K562 (cell line): ENCODE results near the gene PPM1H. TPM values are rescaled to one million over a fixed set of nuclear protein-coding genes. Genes with fewer than 3 reads are reported as not detected.

Source experiments
- ATAC-seq: fragments of 200-7000 bp; cut with Tn5 transposase; 3 replicates; pipeline ENCODE4 v1.9.1; 2020; ENCODE audit warnings: moderate library complexity
- BruUV-seq: library from RNA; stranded (reverse); fragments of 400-500 nt; replicated peaks from 2 replicates; lab custom pipeline; 2021; lab: Mats Ljungman, UMichigan
- CTCF ChIA-PET: fragments of 300-600 bp; formaldehyde crosslinking; extraction: SDS; loops from one replicate; lab custom pipeline; 2021; ENCODE audit warnings: low intra/inter-chr PET ratio; lab: Yijun Ruan, JAX
- POLR2A ChIA-PET: fragments of 300-600, 350-650 bp; sonication (Branson Sonifier 250); formaldehyde crosslinking; extraction: SDS; loops from one replicate; lab custom pipeline; 2021; ENCODE audit warnings: antibody characterized with exemption, inconsistent platforms; lab: Yijun Ruan, JAX
- DNase-seq, 4 experiments: peaks; one replicate each; pipeline versions ENCODE4 v3.0.0 to v3.0.0-alpha.2; 2011 to 2018; ENCODE audit warnings: low spot score in 3 of 4, mixed read lengths in 3 of 4; ENCODE audit errors: extremely low read depth in 1 of 4
- FAIRE-seq: peaks from 2 replicates; lab custom pipeline; 2011; peaks lifted over from hg19 to GRCh38; lab: Jason Lieb, UNC
- H2AFZ ChIP-seq: 2 replicates; pipeline ENCODE4 v1.6.0; 2011; ENCODE audit warnings: low read depth, low read length, control low read depth, inconsistent platforms
- H3K27ac ChIP-seq: fragments of 200-600 bp; 3 replicates; pipeline ENCODE4 v1.8.0; 2011; ENCODE audit warnings: low read depth, mild to moderate bottlenecking, control low read depth, inconsistent platforms, low read length, moderate library complexity, mixed read lengths; ENCODE audit errors: extremely low read depth
- H3K27me3 ChIP-seq, 2 experiments: fragments of 300-600 bp in 1 of 2; 2 replicates in 1 of 2; 3 replicates in 1 of 2; pipeline versions ENCODE4 v1.6.0 to v1.8.0; 2011; ENCODE audit warnings: inconsistent platforms in 2 of 2, low read length in 2 of 2, mild to moderate bottlenecking in 1 of 2, mixed read lengths in 1 of 2, moderate library complexity in 1 of 2; ENCODE audit not compliant: control insufficient read depth in 2 of 2, insufficient read depth in 2 of 2
- H3K36me3 ChIP-seq: fragments of 300-600 bp; 3 replicates; pipeline ENCODE4 v1.8.0; 2011; ENCODE audit warnings: mild to moderate bottlenecking, low read length, inconsistent platforms; ENCODE audit not compliant: control insufficient read depth, insufficient read depth
- H3K4me1 ChIP-seq, 2 experiments: fragments of 200-600 bp in 1 of 2; replicated peaks in 1 of 2; 2 replicates in 1 of 2; 3 replicates in 1 of 2; pipeline versions ENCODE4 v1.5.1 to v1.8.0; 2011; ENCODE audit warnings: inconsistent platforms in 2 of 2, low read length in 2 of 2, mild to moderate bottlenecking in 1 of 2, mixed read lengths in 1 of 2, moderate library complexity in 1 of 2; ENCODE audit not compliant: control insufficient read depth in 2 of 2, insufficient read depth in 2 of 2
- H3K4me2 ChIP-seq: 2 replicates; pipeline ENCODE4 v1.6.1; 2011; ENCODE audit warnings: low read length, control low read depth, inconsistent platforms, mixed read lengths; ENCODE audit not compliant: insufficient read depth
- H3K4me3 ChIP-seq: fragments of 200-600 bp; sonication (generic), shearing (Covaris generic); 2 replicates; pipeline ENCODE4 v1.5.1; 2016; ENCODE audit warnings: control low read depth, inconsistent platforms
- H3K79me2 ChIP-seq: fragments of 200-600 bp; 3 replicates; pipeline ENCODE4 v1.8.0; 2011; ENCODE audit warnings: low read length, inconsistent platforms; ENCODE audit not compliant: control insufficient read depth, insufficient read depth
- H3K9ac ChIP-seq, 2 experiments: 2 replicates each; pipeline versions ENCODE4 v1.6.0 to v1.6.1; 2011; ENCODE audit warnings: low read depth in 2 of 2, low read length in 2 of 2, control low read depth in 1 of 2, inconsistent platforms in 1 of 2, mild to moderate bottlenecking in 1 of 2, mixed read lengths in 1 of 2; ENCODE audit not compliant: insufficient read depth in 1 of 2
- H3K9me1 ChIP-seq: one replicate; pipeline ENCODE4 v1.6.0; 2011; ENCODE audit warnings: inconsistent platforms, mild to moderate bottlenecking, low read length, moderate library complexity; ENCODE audit not compliant: control insufficient read depth, insufficient read depth
- H3K9me3 ChIP-seq: replicated peaks from 2 replicates; pipeline ENCODE4 v1.5.1; 2011; ENCODE audit warnings: low read depth, low read length, inconsistent platforms; ENCODE audit not compliant: control insufficient read depth, insufficient read depth
- H4K20me1 ChIP-seq: replicated peaks from 2 replicates; pipeline ENCODE4 v1.6.1; 2011; ENCODE audit warnings: low read length, inconsistent platforms, mixed read lengths; ENCODE audit not compliant: control insufficient read depth, insufficient read depth
- ARID3B ChIP-seq: fragments of 250-450 bp; sonication (Bioruptor Pico); IDR thresholded peaks from 2 replicates; pipeline ENCODE4 v1.4.0; 2020; ENCODE audit warnings: borderline replicate concordance
- ARNT ChIP-seq, 2 experiments: fragments of 450-650 bp; IDR thresholded peaks; 2 replicates each; pipeline ENCODE4 v1.6.1; 2016; ENCODE audit warnings: mild to moderate bottlenecking in 1 of 2
- BRD9 ChIP-seq: fragments of 450-650 bp; IDR thresholded peaks from 2 replicates; pipeline ENCODE4 v1.6.1; 2018; ENCODE audit warnings: low read depth; ENCODE audit not compliant: partially characterized antibody
- CTCFL ChIP-seq: IDR thresholded peaks from 2 replicates; pipeline ENCODE4 v1.6.1; 2011; ENCODE audit warnings: borderline replicate concordance, low read depth, mild to moderate bottlenecking, moderate library complexity, low read length; ENCODE audit not compliant: insufficient read depth, poor library complexity, severe bottlenecking
- ETV1 ChIP-seq: fragments of 450-650 bp; conservative IDR thresholded peaks from 2 replicates; pipeline ENCODE4 v1.6.1; 2016; ENCODE audit warnings: missing genetic modification characterization, control low read depth, low read depth, missing compliant biosample characterization
- MCM7 ChIP-seq, 2 experiments: fragments of 450-650 bp; IDR thresholded peaks; 2 replicates each; pipeline ENCODE4 v1.6.1; 2016 to 2018
- SOX6 ChIP-seq: fragments of 450-650 bp; IDR thresholded peaks from 2 replicates; pipeline ENCODE4 v1.6.1; 2014; ENCODE audit warnings: mild to moderate bottlenecking
- TARDBP ChIP-seq: fragments of 450-650 bp; IDR thresholded peaks from 2 replicates; pipeline ENCODE4 v1.6.1; 2016
- ZNF165 ChIP-seq: fragments of 250-450 bp; sonication (Bioruptor Pico); IDR thresholded peaks from 2 replicates; pipeline ENCODE4 v1.4.0; 2020; ENCODE audit warnings: borderline replicate concordance
- ZNF511 ChIP-seq: sonication (generic); formaldehyde crosslinking; IDR thresholded peaks from 2 replicates; pipeline ENCODE4 v1.8.0; 2022; ENCODE audit warnings: mild to moderate bottlenecking, missing genetic modification reagents
- ZNF592 ChIP-seq: fragments of 450-650 bp; IDR thresholded peaks from 2 replicates; pipeline ENCODE4 v1.6.1; 2017; ENCODE audit warnings: antibody characterized with exemption, mild to moderate bottlenecking
- ZNF699 ChIP-seq: fragments of 250-450 bp; sonication (Bioruptor Pico); IDR thresholded peaks from 2 replicates; pipeline ENCODE4 v1.8.0; 2021; ENCODE audit warnings: mild to moderate bottlenecking, moderate library complexity; ENCODE audit not compliant: insufficient replicate concordance
- WGBS: fragments of 100-300 bp; shearing (Covaris generic); methylation state at CpG from one replicate; pipeline ENCODE4 v1.1.6; 2016; ENCODE audit warnings: low coverage, mixed read lengths; ENCODE audit not compliant: insufficient coverage; ENCODE audit errors: missing lambda C conversion rate; 5-methylcytosine and 5-hydroxymethylcytosine counted together
- in situ Hi-C: fragments of 300-500 bp; cut with MboI; formaldehyde crosslinking; loops from 4 replicates; pipeline ENCODE4 v1.15.0; 2018; ENCODE audit warnings: inconsistent platforms, mixed read lengths
- intact Hi-C: fragments of 100-400 bp; cut with micrococcal nuclease; formaldehyde crosslinking; loops from 2 replicates; pipeline ENCODE4 v1.14.2; 2022
- polyA plus RNA-seq, 8 experiments: library from polyadenylated mRNA; depleted of rRNA in 4 of 8; stranded (reverse) in 5 of 8; unstranded in 3 of 8; fragments of >200 nt; fragmentation: Nextera tagmentation in 2 of 8; fragmentation: Illumina TruSeq in 1 of 8; extraction: Ambion mirVana in 2 of 8; extraction: Trizol in 1 of 8; gene quantifications; 2 replicates each; pipeline versions ENCODE4 v1.2.1 to v1.2.3, GENCODE V29; 2011 to 2014; ENCODE audit warnings: inconsistent platforms in 1 of 8, missing spikeins in 1 of 8
- total RNA-seq, 7 experiments: library from RNA; depleted of rRNA in 6 of 7; stranded (reverse); fragments of >200 nt in 6 of 7; fragmentation: Illumina TruSeq in 2 of 7; extraction: Trizol in 2 of 7; gene quantifications; 2 replicates each; pipeline versions ENCODE4 v1.2.1 to v1.2.3, GENCODE V29; 2011 to 2021; ENCODE audit warnings: low replicate concordance in 1 of 7

The PPM1H gene
- total and polyA plus RNA-seq, 9 of the 15 experiments (the other 6 are each of a cell fraction or from before 2014, with no cell fraction given), result 5.3 to 29.3 (median 11.3) TPM

- no peaks in the 10 kb centered on the region for H4K20me1 ChIP-seq
- CTCF ChIA-PET, result no interaction called here
- H3K27ac ChIP-seq, result no peak overlapping the region
- no peaks in the 10 kb centered on the region for H3K36me3 ChIP-seq
- ATAC-seq (no peak), DNase-seq (no peak), FAIRE-seq (no peak)
- H3K27me3 ChIP-seq, result no peaks in the 10 kb centered on the region
- WGBS, result 29% methylated on average over 6 of the region's 8 CpGs
- H3K79me2 ChIP-seq, result no peaks in the 10 kb centered on the region
- POLR2A ChIA-PET, result interaction anchor here (0.6 to 1.0 kb wide), 2 partner anchors 12 to 132 kb away, joined by 3 to 5 read pairs; no protein-coding TSS in a partner anchor
- H3K9me3 ChIP-seq, result no peaks in the 10 kb centered on the region
- no peaks in the 10 kb centered on the region for H3K9me1 ChIP-seq
- no peak overlapping the region for H3K4me3 ChIP-seq
- intact Hi-C loops (no loop called here), in situ Hi-C loops (no loop called here)
- no peak overlapping the region for H2AFZ ChIP-seq
- TF ChIP-seq ZNF592 (no peak), ZNF699 (no peak), ARNT (IDR thresholded peaks at IDR 0.05) (no peak), ZNF511 (CRISPR knock-in tag) (no peak), BRD9 (no peak), ETV1 (no peak), TARDBP (no peak), SOX6 (no peak), CTCFL (no peak), MCM7 (IDR thresholded peaks at IDR 0.05) (no peak), ARID3B (CRISPR knock-in tag) (no peak), ZNF165 (CRISPR knock-in tag) (no peak)
- H3K4me2 ChIP-seq, result no peak overlapping the region
- H3K4me1 ChIP-seq, result no peaks in the 10 kb centered on the region
- BruUV-seq, result no TSS peak
- no peak overlapping the region for H3K9ac ChIP-seq
Measured at GRCh38 chr12:62959745-62960144, 24.8 kb upstream of the PPM1H start.
